ENCODE data around the gene BTG4.

The BTG4 gene

DNA sequence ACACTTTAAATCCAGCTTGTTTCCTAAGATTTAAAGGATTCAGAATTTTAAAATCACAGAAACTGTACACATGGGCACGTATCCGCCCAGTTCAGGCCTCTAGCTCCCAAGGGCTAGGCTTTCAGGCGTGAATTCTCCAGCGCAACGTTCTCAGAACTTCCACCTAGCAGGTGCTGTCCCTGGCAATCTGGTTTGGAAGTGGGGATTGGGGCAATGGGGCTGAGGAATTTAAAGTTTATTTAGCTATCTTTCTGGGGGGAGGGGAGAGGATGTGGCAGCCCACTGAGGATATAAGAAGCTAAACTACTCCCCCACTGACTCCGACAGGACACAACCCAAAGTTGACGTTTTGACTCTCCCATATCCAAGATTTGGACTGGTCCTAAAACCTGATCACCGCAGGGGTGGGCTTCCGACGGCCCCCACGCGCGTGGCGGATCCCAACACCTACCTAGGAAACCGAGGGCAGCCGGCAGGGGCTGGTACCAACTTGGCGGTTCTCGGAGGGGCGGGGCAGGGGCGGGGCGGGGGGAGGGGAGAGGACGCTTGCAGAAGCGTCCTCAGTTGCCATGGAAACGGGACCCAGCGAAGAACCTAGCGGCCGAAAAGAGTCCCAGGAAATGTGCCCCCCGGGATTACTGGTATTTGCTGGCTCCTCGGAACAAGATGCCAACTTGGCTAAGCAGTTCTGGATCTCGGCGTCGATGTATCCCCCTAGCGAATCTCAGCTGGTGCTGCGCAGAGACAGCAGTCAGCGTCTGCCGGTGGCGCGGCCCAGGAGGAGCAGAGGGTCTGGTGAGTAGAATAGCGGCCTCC lies 2.2 kb upstream of the BTG4 start, which contains the start of gene HOATZ:
TSS of gene HOATZ (plus strand) at position 563 of the 816 bp plus-strand sequence. CDS start at position 570, 7 bp downstream.
- TF ChIP-seq, protein P1, sequence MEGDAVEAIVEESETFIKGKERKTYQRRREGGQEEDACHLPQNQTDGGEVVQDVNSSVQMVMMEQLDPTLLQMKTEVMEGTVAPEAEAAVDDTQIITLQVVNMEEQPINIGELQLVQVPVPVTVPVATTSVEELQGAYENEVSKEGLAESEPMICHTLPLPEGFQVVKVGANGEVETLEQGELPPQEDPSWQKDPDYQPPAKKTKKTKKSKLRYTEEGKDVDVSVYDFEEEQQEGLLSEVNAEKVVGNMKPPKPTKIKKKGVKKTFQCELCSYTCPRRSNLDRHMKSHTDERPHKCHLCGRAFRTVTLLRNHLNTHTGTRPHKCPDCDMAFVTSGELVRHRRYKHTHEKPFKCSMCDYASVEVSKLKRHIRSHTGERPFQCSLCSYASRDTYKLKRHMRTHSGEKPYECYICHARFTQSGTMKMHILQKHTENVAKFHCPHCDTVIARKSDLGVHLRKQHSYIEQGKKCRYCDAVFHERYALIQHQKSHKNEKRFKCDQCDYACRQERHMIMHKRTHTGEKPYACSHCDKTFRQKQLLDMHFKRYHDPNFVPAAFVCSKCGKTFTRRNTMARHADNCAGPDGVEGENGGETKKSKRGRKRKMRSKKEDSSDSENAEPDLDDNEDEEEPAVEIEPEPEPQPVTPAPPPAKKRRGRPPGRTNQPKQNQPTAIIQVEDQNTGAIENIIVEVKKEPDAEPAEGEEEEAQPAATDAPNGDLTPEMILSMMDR (conservative IDR thresholded peaks at IDR 0.05) = no peak
- H3K27ac ChIP-seq = no peak within 1 kb of the TSS

DNA sequence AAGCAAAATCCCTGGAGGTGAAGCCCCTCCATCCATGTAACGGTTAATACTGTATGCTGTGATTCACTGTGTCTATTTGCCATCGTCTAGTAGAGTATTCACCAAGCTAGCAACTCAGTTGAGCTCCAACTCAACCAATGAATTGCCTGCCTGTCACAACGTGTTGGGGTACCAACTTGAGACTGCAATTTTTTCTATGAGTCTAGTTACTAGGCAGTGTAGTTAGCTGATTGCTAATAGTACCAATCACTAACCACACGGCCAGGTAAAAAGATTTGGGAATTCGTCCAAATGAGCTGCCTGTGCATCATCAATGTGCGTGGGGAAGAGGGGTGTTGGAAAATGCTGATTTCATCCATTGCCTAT lies 1.0 kb upstream of the BTG4 start:
- H3K27ac ChIP-seq = no peak overlapping the region
- TF ChIP-seq, protein P1 (conservative IDR thresholded peaks at IDR 0.05) = no peak

DNA sequence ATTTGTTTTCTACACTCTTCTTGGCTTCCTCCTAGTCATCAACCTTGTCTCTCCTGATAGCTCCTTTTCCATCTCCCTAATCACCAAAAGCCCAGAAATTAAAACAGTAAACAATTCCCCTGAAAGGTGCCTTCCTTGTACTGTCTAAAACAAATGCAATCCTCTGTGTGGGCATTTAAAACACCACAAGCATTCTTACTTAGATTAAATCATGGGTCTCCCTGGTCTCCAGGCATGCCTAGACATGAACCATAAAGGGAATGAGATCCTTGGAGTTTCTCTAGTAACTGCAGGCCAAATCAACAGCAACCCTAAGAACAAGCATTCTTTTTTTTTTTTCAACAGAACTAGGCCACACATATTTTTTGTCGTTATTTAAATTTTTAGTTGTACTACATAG lies 1.9 kb downstream of the BTG4 start:
- TF ChIP-seq, protein P1 (conservative IDR thresholded peaks at IDR 0.05) = no peak

DNA sequence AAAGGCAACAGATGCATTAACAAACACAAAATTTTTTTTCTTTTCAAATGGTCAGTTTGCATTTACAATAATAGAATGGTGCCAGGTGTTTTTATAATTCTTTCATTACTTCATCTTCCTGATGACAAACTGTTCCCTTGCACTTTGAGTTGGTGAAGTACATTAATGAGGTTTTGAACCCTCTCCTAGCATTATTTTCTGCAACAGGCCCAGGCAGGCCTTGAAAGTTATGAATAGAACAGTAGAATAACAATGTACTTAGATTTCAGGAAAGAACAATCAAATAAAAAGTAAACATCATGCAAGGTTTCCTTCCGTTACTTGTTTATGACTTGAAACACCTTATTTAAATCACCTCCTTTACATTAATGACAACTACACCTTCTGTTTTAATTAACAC lies 9.6 kb downstream of the BTG4 start:
- TF ChIP-seq, protein P1 (conservative IDR thresholded peaks at IDR 0.05) = no peak
- H3K27ac ChIP-seq = no peak overlapping the region

More for the DNA sequence above, 1.9 kb downstream of the BTG4 start:
- H3K27ac ChIP-seq = peak overlapping the region; percentile 81; the same call in 1 of the 2 replicates

DNA sequence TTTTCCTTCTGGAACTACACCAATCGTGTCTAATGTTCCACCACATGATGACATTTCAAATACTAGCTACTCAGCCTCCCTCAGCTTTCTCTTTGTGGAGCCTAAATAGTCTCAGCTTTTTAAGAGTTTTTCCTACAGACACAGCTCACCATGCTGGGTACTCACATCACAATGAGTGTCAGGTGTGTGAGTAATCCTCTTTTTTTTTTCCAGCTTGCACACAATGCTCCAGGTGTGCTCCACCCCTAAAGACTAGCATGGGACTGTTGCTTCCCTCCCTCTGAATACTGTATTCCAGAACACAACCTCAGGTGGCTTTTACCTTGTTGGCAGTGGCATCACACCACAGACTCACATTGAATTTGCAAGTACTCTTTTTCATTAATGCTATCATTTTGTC lies 11.7 kb downstream of the BTG4 start:
- TF ChIP-seq, protein P1 (conservative IDR thresholded peaks at IDR 0.05) = no peak
- H3K27ac ChIP-seq = no peak overlapping the region

DNA sequence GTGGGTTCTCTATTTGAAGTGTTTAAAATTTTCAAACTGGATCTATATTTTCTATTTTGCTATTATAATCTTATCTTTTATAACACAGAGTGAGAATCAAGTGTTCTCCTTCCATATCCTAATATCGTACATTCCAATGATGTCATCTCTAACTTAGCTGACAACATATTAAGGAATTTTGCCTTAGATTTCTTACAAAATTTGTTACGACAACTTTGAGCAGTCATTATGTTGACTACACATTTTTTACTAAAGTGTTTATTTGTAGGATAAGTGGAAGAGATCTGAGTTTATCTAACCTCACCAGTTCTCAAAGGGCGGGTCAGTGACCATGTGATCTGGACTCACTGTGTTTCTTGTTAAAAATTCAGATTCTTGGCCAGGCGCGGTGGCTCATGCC lies 12.7 kb downstream of the BTG4 start:
- TF ChIP-seq, protein P1 (conservative IDR thresholded peaks at IDR 0.05) = no peak
- no peak overlapping the region for H3K27ac ChIP-seq

DNA sequence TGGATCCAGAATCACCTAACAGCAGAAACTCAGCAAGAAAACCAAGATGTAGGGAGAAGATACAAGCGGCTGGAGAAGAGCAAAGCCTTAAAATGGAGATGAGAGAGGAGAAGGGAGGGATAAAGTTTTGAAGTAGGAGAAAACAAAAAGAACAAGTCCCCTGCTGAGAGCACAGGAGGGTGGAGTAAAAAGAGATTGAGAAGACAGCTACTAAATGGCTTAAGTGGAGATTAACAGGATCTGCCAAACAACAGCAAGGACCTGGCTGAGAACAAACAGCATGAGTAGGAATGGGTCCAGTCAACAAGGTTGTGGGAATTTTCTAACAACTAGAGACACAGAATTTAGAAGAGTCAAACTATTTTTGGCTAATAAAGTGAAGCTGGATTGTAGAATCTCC lies 18.1 kb downstream of the BTG4 start:
- TF ChIP-seq, protein P1 (conservative IDR thresholded peaks at IDR 0.05) = no peak
- H3K27ac ChIP-seq = no peak overlapping the region
